Measurements from ENCODE around the gene ATP9A.

ATP9A gene

GRCh38 chr20:51613580-51613979, 154.6 kb downstream of the ATP9A start:
- no peak overlapping the region for H3K4me3 ChIP-seq
- no peak overlapping the region for H3K27ac ChIP-seq
- DNase-seq (ENCODE audit: low spot score) = no peak
- TF ChIP-seq CTCF (IDR thresholded peaks at IDR 0.05) = no peak

DNA sequence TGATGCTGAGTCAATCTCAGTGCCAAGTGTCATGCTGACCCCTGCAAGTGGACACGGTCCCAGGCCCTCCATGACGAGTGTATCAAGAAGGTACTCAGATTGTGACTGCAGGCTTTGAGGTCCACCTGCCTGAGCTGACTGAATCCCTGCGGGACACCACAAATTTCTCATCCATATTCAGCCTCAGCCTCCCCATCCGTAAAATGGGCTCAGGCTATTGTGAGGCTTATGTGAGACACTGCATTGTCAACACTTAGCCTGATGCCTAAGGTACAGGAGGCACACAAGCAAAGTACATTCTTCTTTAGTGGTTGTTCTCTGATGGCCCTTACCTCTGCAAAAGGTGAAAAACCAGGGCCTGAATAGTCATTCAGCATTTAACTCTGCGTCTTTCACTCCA, 155.3 kb downstream of the ATP9A start:
- no peak overlapping the region for H3K27ac ChIP-seq
- no peak overlapping the region for H3K4me3 ChIP-seq
- TF ChIP-seq CTCF (IDR thresholded peaks at IDR 0.05) = no peak
- no peak for DNase-seq (ENCODE audit: low spot score)

- DNase-seq (ENCODE audit: low spot score) = no peak
- no peak for TF ChIP-seq CTCF (IDR thresholded peaks at IDR 0.05)
- H3K4me3 ChIP-seq = no peak overlapping the region
- no peak overlapping the region for H3K27ac ChIP-seq
These were observed 156.6 kb downstream of the ATP9A start for GRCh38 chr20:51611625-51611890.

DNA sequence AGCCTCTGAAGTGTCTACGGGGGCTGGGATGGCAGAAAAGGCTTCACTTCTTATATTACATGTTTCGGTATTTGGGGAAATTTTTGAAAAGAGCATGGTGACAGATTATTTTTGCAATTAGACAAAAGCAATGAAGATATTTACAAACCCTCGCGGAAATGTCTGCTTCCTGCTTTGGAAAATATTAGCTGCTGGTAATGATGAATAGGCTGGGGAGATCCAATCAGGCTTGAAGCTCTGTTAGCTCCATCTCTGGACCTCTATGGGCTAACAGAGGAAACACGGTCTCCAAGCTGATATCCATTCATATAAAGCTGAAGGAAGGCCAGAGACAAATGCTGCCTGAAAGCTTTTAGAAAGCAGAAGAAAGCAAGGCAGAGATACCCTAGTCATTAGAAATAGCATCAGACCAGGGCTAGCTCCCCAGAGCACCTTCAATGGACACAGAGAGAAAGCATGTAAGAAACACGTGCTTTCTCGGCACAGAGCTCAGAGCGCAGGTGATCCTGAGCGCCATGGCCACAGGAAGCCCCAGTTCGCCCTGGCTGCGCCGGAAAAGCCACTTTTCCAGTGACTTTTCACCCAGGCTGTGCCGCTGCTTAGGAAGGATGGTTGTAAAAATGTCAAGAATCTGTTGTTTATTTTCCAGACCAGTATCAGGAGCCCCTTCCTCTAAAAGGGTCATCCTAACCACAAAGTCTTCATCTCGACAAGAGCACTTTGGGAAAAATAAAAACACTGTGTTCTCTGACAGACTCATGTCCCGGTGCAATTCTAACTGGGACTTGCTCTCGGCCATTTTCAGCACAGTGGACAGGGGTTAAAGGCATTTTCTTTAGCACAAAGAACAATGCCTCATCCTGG, 157.2 kb downstream of the ATP9A start:
- Histone ChIP-seq H3K27ac (no peak overlapping the region), H3K4me3 (no peak overlapping the region)
- TF ChIP-seq CTCF (IDR thresholded peaks at IDR 0.05) = no peak
- DNase-seq (ENCODE audit: low spot score) = no peak

GRCh38 chr20:51610111-51610510, 158.1 kb downstream of the ATP9A start:
- DNase-seq (ENCODE audit: low spot score) = no peak
- Histone ChIP-seq H3K27ac (no peak overlapping the region), H3K4me3 (no peak overlapping the region)
- TF ChIP-seq CTCF (IDR thresholded peaks at IDR 0.05) = no peak

DNA sequence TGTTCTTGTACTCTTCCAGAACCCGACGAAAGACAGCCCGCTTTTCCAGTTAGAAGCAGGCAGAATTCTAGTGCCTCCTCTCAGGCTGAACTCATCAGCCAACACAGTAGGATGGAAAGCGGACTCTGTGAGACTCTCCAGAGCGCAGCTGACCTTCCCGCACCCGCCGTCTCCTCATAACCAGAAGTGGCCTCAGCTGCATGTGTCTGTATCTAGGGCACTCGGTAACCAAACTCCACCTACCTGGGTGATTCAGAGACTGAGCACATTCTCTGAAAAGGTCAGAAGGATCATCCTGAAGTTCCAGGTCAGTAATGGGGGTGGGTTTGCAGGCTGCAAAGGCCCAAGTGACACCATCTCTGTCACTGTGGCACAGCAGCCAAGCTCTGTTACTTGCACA, 158.9 kb downstream of the ATP9A start:
- DNase-seq (ENCODE audit: low spot score) = no peak
- Histone ChIP-seq H3K27ac (no peak overlapping the region), H3K4me3 (no peak overlapping the region)
- no peak for TF ChIP-seq CTCF (IDR thresholded peaks at IDR 0.05)

DNA sequence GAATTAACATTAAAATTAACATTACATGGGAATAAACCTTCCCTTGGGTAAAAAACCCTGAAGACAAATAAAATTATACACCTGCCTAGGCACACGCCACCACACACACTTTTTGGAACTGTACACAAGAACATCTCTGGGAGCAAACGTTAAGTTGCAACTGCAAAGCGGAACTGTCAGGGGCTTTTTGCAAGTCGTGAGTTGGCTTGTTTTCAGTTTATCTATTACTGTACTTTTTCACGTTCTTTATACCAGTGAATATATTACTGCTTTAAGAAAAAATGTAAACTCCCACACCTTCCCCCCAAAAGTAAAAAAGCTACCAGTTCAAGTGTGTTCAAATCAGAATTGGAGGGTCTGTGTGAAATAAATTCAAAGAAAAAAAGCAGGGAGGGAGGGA, 160.1 kb downstream of the ATP9A start:
- DNase-seq (ENCODE audit: low spot score) = no peak
- TF ChIP-seq CTCF (IDR thresholded peaks at IDR 0.05) = no peak
- Histone ChIP-seq H3K4me3 (no peak overlapping the region), H3K27ac (no peak overlapping the region)

Measured in coronary artery (tissue), 2 donors.